ENCODE data around the gene DCUN1D5. TPM values are rescaled to one million over a fixed set of nuclear protein-coding genes. Genes with fewer than 3 reads are reported as not detected.

DCUN1D5 gene
- polyA plus RNA-seq, 1 donor from 2014 or later: 85.5 TPM

- Histone ChIP-seq H3K27ac (ENCODE audit: low read length) (no peak overlapping the region), H3K27me3 (ENCODE audit: insufficient read depth, low read depth, low read length) (no peaks in the 10 kb centered on the region), H3K9me3 (ENCODE audit: low read length) (no peaks in the 10 kb centered on the region), H3K36me3 (ENCODE audit: insufficient read depth, low read length) (peaks cover 15% of the 10 kb centered on the region), H3K9me2 (ENCODE audit: insufficient read depth, low read length) (no peaks in the 10 kb centered on the region), H3K4me3 (ENCODE audit: low read length) (no peak overlapping the region), H3F3A (ENCODE audit: insufficient read depth, low read length, poor library complexity, severe bottlenecking) (no peaks in the 10 kb centered on the region), H3K4me2 (ENCODE audit: low read length) (no peak overlapping the region), H3K9ac (ENCODE audit: low read length) (no peak overlapping the region), H3K79me2 (replicated peaks; ENCODE audit: insufficient read depth, low read length) (no peaks in the 10 kb centered on the region), H2AFZ (ENCODE audit: low read depth, low read length) (no peak overlapping the region), H4K20me1 (ENCODE audit: insufficient read depth) (no peaks in the 10 kb centered on the region)
- TF ChIP-seq EZH2 (IDR thresholded peaks at IDR 0.05; ENCODE audit: borderline replicate concordance, insufficient read depth, low read length, poor library complexity, severe bottlenecking) (no peak), REST (IDR thresholded peaks at IDR 0.05; ENCODE audit: borderline replicate concordance) (no peak), SMC3 (conservative IDR thresholded peaks at IDR 0.05; ENCODE audit: poor library complexity) (no peak), POLR2AphosphoS5 (IDR thresholded peaks at IDR 0.05) (no peak), CTCF (IDR thresholded peaks at IDR 0.05; ENCODE audit: poor library complexity, severe bottlenecking) (no peak), RAD21 (conservative IDR thresholded peaks at IDR 0.05) (no peak), TAF1 (IDR thresholded peaks at IDR 0.05; ENCODE audit: low read depth) (no peak), MXI1 (conservative IDR thresholded peaks at IDR 0.05; ENCODE audit: poor library complexity, severe bottlenecking) (no peak), EP300 (conservative IDR thresholded peaks at IDR 0.05; ENCODE audit: poor library complexity, severe bottlenecking) (no peak)
Observed at GRCh38 chr11:103061656-103062055, 30.3 kb downstream of the DCUN1D5 start.

GRCh38 chr11:103055221-103055890 lies 36.6 kb downstream of the DCUN1D5 start:
- no peaks in the 10 kb centered on the region for H3K27me3 ChIP-seq (ENCODE audit: insufficient read depth, low read depth, low read length)

More at GRCh38 chr11:103055221-103055890, 36.6 kb downstream of the DCUN1D5 start:
- Histone ChIP-seq H3K4me3 (ENCODE audit: low read length) (no peak overlapping the region), H3K4me2 (ENCODE audit: low read length) (no peak overlapping the region), H2AFZ (ENCODE audit: low read depth, low read length) (no peak overlapping the region), H3F3A (ENCODE audit: insufficient read depth, low read length, poor library complexity, severe bottlenecking) (no peaks in the 10 kb centered on the region), H3K9ac (ENCODE audit: low read length) (no peak overlapping the region), H3K9me2 (ENCODE audit: insufficient read depth, low read length) (no peaks in the 10 kb centered on the region), H3K27ac (ENCODE audit: low read length) (no peak overlapping the region), H3K79me2 (replicated peaks; ENCODE audit: insufficient read depth, low read length) (no peaks in the 10 kb centered on the region), H4K20me1 (ENCODE audit: insufficient read depth) (no peaks in the 10 kb centered on the region), H3K36me3 (ENCODE audit: insufficient read depth, low read length) (no peaks in the 10 kb centered on the region), H3K9me3 (ENCODE audit: low read length) (no peaks in the 10 kb centered on the region)
- peak; percentile 67 for TF ChIP-seq SMC3 (conservative IDR thresholded peaks at IDR 0.05; ENCODE audit: poor library complexity)
- peak; percentile 77 for TF ChIP-seq CTCF (IDR thresholded peaks at IDR 0.05; ENCODE audit: poor library complexity, severe bottlenecking)
- TF ChIP-seq EZH2 (IDR thresholded peaks at IDR 0.05; ENCODE audit: borderline replicate concordance, insufficient read depth, low read length, poor library complexity, severe bottlenecking): no peak
- peak; percentile 74 for TF ChIP-seq RAD21 (conservative IDR thresholded peaks at IDR 0.05)
- TF ChIP-seq TAF1 (IDR thresholded peaks at IDR 0.05; ENCODE audit: low read depth): no peak
